ENCODE measurements around the gene EFCAB11.

The EFCAB11 gene

GRCh38 chr14:89866458-89866857 lies 88.1 kb downstream of the EFCAB11 start:
- no peak for DNase-seq (ENCODE audit: low read depth)

- no peak for DNase-seq (ENCODE audit: low read depth)
Observed at GRCh38 chr14:89865153-89865552, 89.4 kb downstream of the EFCAB11 start.

- DNase-seq (ENCODE audit: low read depth) = no peak
Observed at GRCh38 chr14:89862856-89863255, 91.7 kb downstream of the EFCAB11 start.

- no peak for DNase-seq (ENCODE audit: low read depth)
Observed at GRCh38 chr14:89861630-89862029, 92.9 kb downstream of the EFCAB11 start.

GRCh38 chr14:89858089-89858488 lies 96.4 kb downstream of the EFCAB11 start:
- DNase-seq (ENCODE audit: low read depth) = no peak

GRCh38 chr14:89856871-89857345 lies 97.6 kb downstream of the EFCAB11 start:
- no peak for DNase-seq (ENCODE audit: low read depth)

GRCh38 chr14:89855961-89856656 lies 98.4 kb downstream of the EFCAB11 start:
- DNase-seq (ENCODE audit: low read depth) = no peak

GRCh38 chr14:89853936-89854693 lies 100.4 kb downstream of the EFCAB11 start:
- no peak for DNase-seq (ENCODE audit: low read depth)

- DNase-seq (ENCODE audit: low read depth) = no peak
Observed at GRCh38 chr14:89851106-89851505, 103.4 kb downstream of the EFCAB11 start.

GRCh38 chr14:89849931-89850330 lies 104.6 kb downstream of the EFCAB11 start:
- DNase-seq (ENCODE audit: low read depth) = no peak

- no peak for DNase-seq (ENCODE audit: low read depth)
Observed at GRCh38 chr14:89848165-89848564, 106.4 kb downstream of the EFCAB11 start.

- no peak for DNase-seq (ENCODE audit: low read depth)
Observed at GRCh38 chr14:89845346-89845745, 109.2 kb downstream of the EFCAB11 start.

GRCh38 chr14:89844508-89844907 lies 110.0 kb downstream of the EFCAB11 start:
- no peak for DNase-seq (ENCODE audit: low read depth)

GRCh38 chr14:89842837-89843236 lies 111.7 kb downstream of the EFCAB11 start:
- DNase-seq (ENCODE audit: low read depth) = no peak

GRCh38 chr14:89841851-89842250 lies 112.7 kb downstream of the EFCAB11 start:
- no peak for DNase-seq (ENCODE audit: low read depth)

- DNase-seq (ENCODE audit: low read depth) = no peak
Observed at GRCh38 chr14:89836830-89837469, 117.6 kb downstream of the EFCAB11 start.

- DNase-seq (ENCODE audit: low read depth) = no peak
Observed at GRCh38 chr14:89833661-89834060, 120.9 kb downstream of the EFCAB11 start.

GRCh38 chr14:89833120-89833532 lies 121.4 kb downstream of the EFCAB11 start:
- no peak for DNase-seq (ENCODE audit: low read depth)

GRCh38 chr14:89828471-89829165 lies 125.9 kb downstream of the EFCAB11 start:
- no peak for DNase-seq (ENCODE audit: low read depth)

GRCh38 chr14:89827265-89827664 lies 127.3 kb downstream of the EFCAB11 start:
- no peak for DNase-seq (ENCODE audit: low read depth)

GRCh38 chr14:89826596-89826995 lies 127.9 kb downstream of the EFCAB11 start:
- DNase-seq (ENCODE audit: low read depth) = no peak

- DNase-seq (ENCODE audit: low read depth) = no peak
Observed at GRCh38 chr14:89823743-89824142, 130.8 kb downstream of the EFCAB11 start.
